A673 (cell line): ENCODE data around the gene TAPBPL. TPM values are rescaled to one million over a fixed set of nuclear protein-coding genes. Genes with fewer than 3 reads are reported as not detected.

Experiments
- BruUV-seq: library from RNA; stranded (reverse); fragments of 400-500 nt; replicated peaks from 2 replicates; lab custom pipeline; 2021; lab: Mats Ljungman, UMichigan
- CTCF ChIA-PET: fragments of 300-600 bp; sonication (Branson Sonifier 250); formaldehyde crosslinking; loops from one replicate; lab custom pipeline; 2022; ENCODE audit warnings: antibody characterized with exemption; lab: Charles Lee
- POLR2A ChIA-PET: fragments of 300-600 bp; sonication (Branson Sonifier 250); formaldehyde crosslinking; loops from one replicate; lab custom pipeline; 2022; ENCODE audit warnings: antibody characterized with exemption; ENCODE audit not compliant: low non-redundant PET; lab: Charles Lee
- DNase-seq: peaks from one replicate; pipeline ENCODE4 v3.0.0-alpha.2; 2015; ENCODE audit warnings: low spot score
- H3K27ac ChIP-seq: fragments of 200-600 bp; sonication (generic); 2 replicates; pipeline ENCODE4 v1.5.1; 2016; ENCODE audit warnings: mixed run types, low read depth, mild to moderate bottlenecking, mixed read lengths, antibody characterized with exemption, low read length; ENCODE audit not compliant: poor library complexity, severe bottlenecking
- H3K27me3 ChIP-seq: fragments of 200-600 bp; sonication (generic); replicated peaks from 2 replicates; pipeline ENCODE4 v1.6.1; 2017; ENCODE audit warnings: mixed run types, low read depth, mild to moderate bottlenecking, mixed read lengths, antibody characterized with exemption, low read length; ENCODE audit not compliant: insufficient read depth, poor library complexity
- H3K36me3 ChIP-seq: fragments of 200-600 bp; sonication (generic); 2 replicates; pipeline ENCODE4 v1.6.1; 2016; ENCODE audit warnings: mixed run types, mild to moderate bottlenecking, mixed read lengths, antibody characterized with exemption, low read length; ENCODE audit not compliant: insufficient read depth, poor library complexity, severe bottlenecking
- H3K4me1 ChIP-seq: fragments of 200-600 bp; sonication (generic); 2 replicates; pipeline ENCODE4 v1.6.1; 2017; ENCODE audit warnings: mixed run types, mild to moderate bottlenecking, mixed read lengths, antibody characterized with exemption, low read length; ENCODE audit not compliant: insufficient read depth, poor library complexity, severe bottlenecking
- H3K4me3 ChIP-seq: fragments of 200-600 bp; sonication (generic); 2 replicates; pipeline ENCODE4 v1.5.1; 2016; ENCODE audit warnings: low read depth, mixed run types, mild to moderate bottlenecking, mixed read lengths, low read length; ENCODE audit not compliant: poor library complexity, severe bottlenecking
- H3K9me3 ChIP-seq: fragments of 200-600 bp; sonication (generic); 2 replicates; pipeline ENCODE4 v1.6.1; 2016; ENCODE audit warnings: mixed run types, low read depth, mild to moderate bottlenecking, mixed read lengths, antibody characterized with exemption, low read length; ENCODE audit not compliant: poor library complexity, severe bottlenecking
- EZH2 ChIP-seq: fragments of 200-600 bp; sonication (generic); IDR thresholded peaks from 2 replicates; pipeline ENCODE4 v1.6.1; 2017; ENCODE audit warnings: borderline replicate concordance, low read depth, mild to moderate bottlenecking, mixed read lengths, antibody characterized with exemption, low read length; ENCODE audit not compliant: poor library complexity, severe bottlenecking
- intact Hi-C: fragments of 100-400 bp; cut with micrococcal nuclease; formaldehyde crosslinking; loops from one replicate; pipeline ENCODE4 v1.10.0; 2022; ENCODE audit not compliant: unreplicated experiment
- total RNA-seq: library from RNA; stranded (reverse); gene quantifications from 2 replicates; pipeline ENCODE4 v1.2.3, GENCODE V29; 2021
- TF ChIP-seq, protein P1 (sequence below): fragments of 300-800, 200-600 bp; sonication (generic); conservative IDR thresholded peaks from 2 replicates; pipeline ENCODE4 v1.5.1; 2017; ENCODE audit warnings: low read depth, mild to moderate bottlenecking, antibody characterized with exemption, low read length, moderate library complexity, mixed read lengths

The TAPBPL gene
- total RNA-seq, 1 experiment from 2014 or later: 6.9 TPM

DNA sequence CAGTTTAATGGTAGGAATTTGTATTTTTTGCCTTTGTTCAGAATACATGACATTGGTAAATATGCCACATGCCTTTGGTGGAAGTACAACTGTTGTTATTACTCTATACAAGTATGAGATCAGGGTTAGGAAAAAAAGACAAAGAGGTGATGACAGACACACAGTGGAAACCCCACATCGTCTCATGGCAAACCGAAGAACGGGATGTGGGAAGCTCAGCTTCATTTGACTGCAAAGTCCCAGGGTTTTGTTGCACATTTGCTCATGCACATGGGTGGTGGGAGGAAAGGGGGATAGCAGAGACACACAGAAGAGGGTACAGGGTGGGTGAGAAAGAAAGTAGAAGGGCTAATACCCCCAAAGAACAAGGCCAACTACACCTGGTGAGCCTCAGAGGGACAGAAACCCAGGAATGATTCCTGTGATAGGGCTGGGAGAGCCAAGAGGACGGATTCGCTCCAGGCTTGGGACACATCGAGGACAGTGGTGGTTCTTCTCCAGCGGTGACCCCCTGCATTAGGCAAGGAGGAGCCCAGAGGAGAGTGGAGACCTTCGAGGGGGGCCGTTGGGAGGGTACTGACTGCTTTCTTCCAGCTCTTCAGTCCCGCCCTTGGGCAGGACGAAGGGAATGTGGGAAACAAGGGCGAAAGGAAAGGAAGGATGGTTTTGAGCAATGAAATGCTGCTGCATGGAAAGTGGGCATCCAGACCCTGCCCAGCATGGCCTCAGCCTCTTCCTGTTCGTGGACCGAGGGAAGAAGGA lies 10.6 kb downstream of the TAPBPL start:
- H3K4me3 ChIP-seq: no peak overlapping the region
- intact Hi-C loops: loop anchor here (5.0 kb wide), 1 partner anchor 140 kb away; no protein-coding TSS in a partner anchor
- ChIA-PET CTCF (no interaction called here), POLR2A (no interaction called here)
- H3K27me3 ChIP-seq: no peaks in the 10 kb centered on the region
- DNase-seq: no peak
- BruUV-seq: no TSS peak
- no peaks in the 10 kb centered on the region for H3K9me3 ChIP-seq
- TF ChIP-seq, protein P1, sequence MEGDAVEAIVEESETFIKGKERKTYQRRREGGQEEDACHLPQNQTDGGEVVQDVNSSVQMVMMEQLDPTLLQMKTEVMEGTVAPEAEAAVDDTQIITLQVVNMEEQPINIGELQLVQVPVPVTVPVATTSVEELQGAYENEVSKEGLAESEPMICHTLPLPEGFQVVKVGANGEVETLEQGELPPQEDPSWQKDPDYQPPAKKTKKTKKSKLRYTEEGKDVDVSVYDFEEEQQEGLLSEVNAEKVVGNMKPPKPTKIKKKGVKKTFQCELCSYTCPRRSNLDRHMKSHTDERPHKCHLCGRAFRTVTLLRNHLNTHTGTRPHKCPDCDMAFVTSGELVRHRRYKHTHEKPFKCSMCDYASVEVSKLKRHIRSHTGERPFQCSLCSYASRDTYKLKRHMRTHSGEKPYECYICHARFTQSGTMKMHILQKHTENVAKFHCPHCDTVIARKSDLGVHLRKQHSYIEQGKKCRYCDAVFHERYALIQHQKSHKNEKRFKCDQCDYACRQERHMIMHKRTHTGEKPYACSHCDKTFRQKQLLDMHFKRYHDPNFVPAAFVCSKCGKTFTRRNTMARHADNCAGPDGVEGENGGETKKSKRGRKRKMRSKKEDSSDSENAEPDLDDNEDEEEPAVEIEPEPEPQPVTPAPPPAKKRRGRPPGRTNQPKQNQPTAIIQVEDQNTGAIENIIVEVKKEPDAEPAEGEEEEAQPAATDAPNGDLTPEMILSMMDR: no peak
- TF ChIP-seq EZH2: no peak
- no peak overlapping the region for H3K27ac ChIP-seq
- no peaks in the 10 kb centered on the region for H3K4me1 ChIP-seq
- H3K36me3 ChIP-seq: peaks cover 41% of the 10 kb centered on the region

DNA sequence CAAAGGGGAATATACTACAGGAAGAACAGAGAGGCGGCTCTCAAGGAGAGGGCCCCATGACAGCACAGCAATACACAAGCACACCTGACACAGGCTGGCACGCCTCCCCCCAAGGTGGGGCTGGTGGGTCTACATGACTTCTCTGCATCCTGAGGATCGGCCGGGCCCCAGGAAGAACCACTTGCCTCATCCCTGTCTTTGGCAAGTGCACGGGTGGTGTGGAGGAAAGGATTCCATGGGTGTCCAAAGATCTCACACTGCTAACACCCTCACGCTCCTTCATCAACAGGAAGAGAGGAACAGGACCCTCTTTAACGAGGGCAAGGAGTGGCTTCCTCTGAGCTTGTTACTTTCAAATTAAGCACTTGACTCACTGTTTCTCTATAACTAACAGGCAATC lies 11.4 kb downstream of the TAPBPL start:
- ChIA-PET POLR2A (interaction anchor here (0.6 kb wide), 1 partner anchor 26 kb away, joined by 9 read pairs; no protein-coding TSS in a partner anchor), CTCF (interaction anchor here (1.2 kb wide), 1 partner anchor 140 kb away, joined by 3 read pairs; no protein-coding TSS in a partner anchor)
- Histone ChIP-seq H3K4me1 (no peaks in the 10 kb centered on the region), H3K27me3 (no peaks in the 10 kb centered on the region), H3K9me3 (no peaks in the 10 kb centered on the region), H3K36me3 (peaks cover 41% of the 10 kb centered on the region), H3K4me3 (no peak overlapping the region), H3K27ac (no peak overlapping the region)
- intact Hi-C loops: loop anchor here (5.0 kb wide), 1 partner anchor 141 kb away; no protein-coding TSS in a partner anchor
- no peak for DNase-seq
- BruUV-seq: no TSS peak
- TF ChIP-seq, protein P1: no peak
- TF ChIP-seq EZH2: no peak

DNA sequence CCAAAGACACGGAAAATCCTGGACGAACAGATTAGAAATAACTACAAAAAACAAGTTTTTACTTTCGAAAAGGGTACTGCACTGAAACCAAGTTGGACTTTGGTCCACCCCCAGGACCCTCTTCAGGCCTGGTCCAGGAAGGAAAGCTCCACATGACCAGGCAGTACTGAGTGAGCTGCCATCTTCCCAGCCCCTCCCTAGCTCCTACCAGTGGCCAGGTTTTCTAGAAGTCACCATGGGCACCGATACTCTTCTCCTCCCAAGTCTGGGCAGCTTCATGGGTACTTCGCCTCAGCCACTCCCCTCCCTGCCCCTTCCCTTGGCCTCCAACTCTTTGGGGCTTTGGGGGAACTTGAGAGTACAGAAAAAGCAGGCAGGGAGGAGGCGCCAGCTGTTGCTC lies 12.0 kb downstream of the TAPBPL start:
- POLR2A ChIA-PET: interaction anchor here (0.6 kb wide), 1 partner anchor 25 kb away, joined by 9 read pairs; no protein-coding TSS in a partner anchor
- peaks cover 41% of the 10 kb centered on the region for H3K36me3 ChIP-seq
- no peaks in the 10 kb centered on the region for H3K4me1 ChIP-seq
- no TSS peak for BruUV-seq
- no peak overlapping the region for H3K4me3 ChIP-seq
- no peaks in the 10 kb centered on the region for H3K27me3 ChIP-seq
- no peak for DNase-seq
- H3K9me3 ChIP-seq: no peaks in the 10 kb centered on the region
- no peak overlapping the region for H3K27ac ChIP-seq
- TF ChIP-seq EZH2: no peak
- TF ChIP-seq, protein P1: no peak
- intact Hi-C loops: loop anchor here (5.0 kb wide), 1 partner anchor 142 kb away; no protein-coding TSS in a partner anchor
- CTCF ChIA-PET: interaction anchor here (1.2 kb wide), 1 partner anchor 141 kb away, joined by 3 read pairs; no protein-coding TSS in a partner anchor
